GM19455 (cell line): ENCODE measurements around the gene RGS6.

Source experiments
- ATAC-seq: cut with Tn5 transposase; IDR thresholded peaks from one replicate; pipeline ENCODE4 v1.9.1; 2021; ENCODE audit not compliant: unreplicated experiment

The RGS6 gene

GRCh38 chr14:72545411-72546311 is 613.4 kb downstream of the RGS6 start:
- ATAC-seq: no peak

- no peak for ATAC-seq
Measured at GRCh38 chr14:72546344-72547016, 614.3 kb downstream of the RGS6 start.

- no peak for ATAC-seq
Measured at GRCh38 chr14:72547999-72548398, 615.8 kb downstream of the RGS6 start.

GRCh38 chr14:72549026-72549425 is 616.8 kb downstream of the RGS6 start:
- no peak for ATAC-seq

- ATAC-seq: no peak
Measured at GRCh38 chr14:72549854-72550253, 617.6 kb downstream of the RGS6 start.

- no peak for ATAC-seq
Measured at GRCh38 chr14:72550513-72550912, 618.3 kb downstream of the RGS6 start.

GRCh38 chr14:72552236-72552635 is 620.0 kb downstream of the RGS6 start:
- ATAC-seq: no peak

- no peak for ATAC-seq
Measured at GRCh38 chr14:72553161-72553560, 620.9 kb downstream of the RGS6 start.

GRCh38 chr14:72553656-72554055 is 621.4 kb downstream of the RGS6 start:
- ATAC-seq: no peak

- ATAC-seq: no peak
Measured at GRCh38 chr14:72554401-72554800, 622.2 kb downstream of the RGS6 start.

- no peak for ATAC-seq
Measured at GRCh38 chr14:72554994-72555608, 622.9 kb downstream of the RGS6 start.

- ATAC-seq: no peak
Measured at GRCh38 chr14:72555609-72556000, 623.4 kb downstream of the RGS6 start.

- no peak for ATAC-seq
Measured at GRCh38 chr14:72557671-72558070, 625.4 kb downstream of the RGS6 start.

- no peak for ATAC-seq
Measured at GRCh38 chr14:72558721-72559120, 626.5 kb downstream of the RGS6 start.

GRCh38 chr14:72559202-72559601 is 627.0 kb downstream of the RGS6 start:
- no peak for ATAC-seq

- no peak for ATAC-seq
Measured at GRCh38 chr14:72559669-72560255, 627.5 kb downstream of the RGS6 start.

- no peak for ATAC-seq
Measured at GRCh38 chr14:72560331-72560730, 628.1 kb downstream of the RGS6 start.

GRCh38 chr14:72560889-72561493 is 628.8 kb downstream of the RGS6 start:
- ATAC-seq: no peak

- no peak for ATAC-seq
Measured at GRCh38 chr14:72562300-72562699, 630.1 kb downstream of the RGS6 start.

- ATAC-seq: no peak
Measured at GRCh38 chr14:72563676-72564075, 631.4 kb downstream of the RGS6 start.

- ATAC-seq: no peak
Measured at GRCh38 chr14:72565149-72565559, 632.9 kb downstream of the RGS6 start.
